Endothelial cell (in vitro differentiated cells): ENCODE measurements around the gene EIF5A. TPM values are rescaled to one million over a fixed set of nuclear protein-coding genes. Genes with fewer than 3 reads are reported as not detected.

Experiments
- DNase-seq: peaks from one replicate; pipeline ENCODE4 v3.0.0; 2021; ENCODE audit warnings: low spot score
- H3K27ac Mint-ChIP-seq: one replicate; pipeline ENCODE4 v1.8.0; 2021; ENCODE audit warnings: mixed read lengths, inconsistent platforms; ENCODE audit not compliant: unreplicated experiment
- H3K27me3 Mint-ChIP-seq: one replicate; pipeline ENCODE4 v1.8.0; 2021; ENCODE audit warnings: mild to moderate bottlenecking, moderate library complexity, mixed read lengths, inconsistent platforms; ENCODE audit not compliant: unreplicated experiment
- H3K36me3 Mint-ChIP-seq: one replicate; pipeline ENCODE4 v1.8.0; 2021; ENCODE audit warnings: mild to moderate bottlenecking, low read depth, mixed read lengths, inconsistent platforms; ENCODE audit not compliant: unreplicated experiment
- H3K4me1 Mint-ChIP-seq: one replicate; pipeline ENCODE4 v1.8.0; 2021; ENCODE audit warnings: mild to moderate bottlenecking, mixed read lengths, inconsistent platforms; ENCODE audit not compliant: unreplicated experiment
- H3K4me3 Mint-ChIP-seq: one replicate; pipeline ENCODE4 v1.8.0; 2021; ENCODE audit warnings: mild to moderate bottlenecking, mixed read lengths, inconsistent platforms; ENCODE audit not compliant: unreplicated experiment
- H3K9me3 Mint-ChIP-seq: one replicate; pipeline ENCODE4 v1.8.0; 2021; ENCODE audit warnings: mixed read lengths, inconsistent platforms; ENCODE audit not compliant: unreplicated experiment
- CTCF ChIP-seq: fragments of 200-600 bp; sonication (generic); IDR thresholded peaks from one replicate; pipeline ENCODE4 v1.5.0; 2021; ENCODE audit warnings: antibody characterized with exemption; ENCODE audit not compliant: unreplicated experiment
- total RNA-seq: library from RNA; stranded (reverse); fragmentation: NEBNext Ultra II Directional; extraction: Animal tissue kit (Norgen Biotek cat#: 25700); gene quantifications from one replicate; pipeline ENCODE4 v1.2.1, GENCODE V29; 2021; ENCODE audit not compliant: unreplicated experiment

Gene EIF5A
- total RNA-seq, 1 donor from 2014 or later, result 362 TPM

GRCh38 chr17:7323731-7324437 lies 16.5 kb downstream of the EIF5A start:
- Mint-ChIP-seq H3K4me3 (no peak overlapping the region), H3K27ac (no peak overlapping the region)

GRCh38 chr17:7324438-7324779 lies 17.0 kb downstream of the EIF5A start:
- Mint-ChIP-seq H3K27ac (no peak overlapping the region), H3K9me3 (no peaks in the 10 kb centered on the region), H3K36me3 (peaks cover 25% of the 10 kb centered on the region), H3K27me3 (peaks cover 12% of the 10 kb centered on the region), H3K4me3 (no peak overlapping the region), H3K4me1 (peaks cover 11% of the 10 kb centered on the region)
- TF ChIP-seq CTCF, result peak; percentile 64
- no peak for DNase-seq

More at GRCh38 chr17:7323731-7324437, 16.5 kb downstream of the EIF5A start:
- TF ChIP-seq CTCF, result peak; percentile 89
- peaks cover 13% of the 10 kb centered on the region for H3K27me3 Mint-ChIP-seq
- H3K36me3 Mint-ChIP-seq, result peaks cover 26% of the 10 kb centered on the region
- DNase-seq, result peak; percentile 82
- H3K4me1 Mint-ChIP-seq, result peaks cover 11% of the 10 kb centered on the region
- no peaks in the 10 kb centered on the region for H3K9me3 Mint-ChIP-seq

GRCh38 chr17:7325031-7325528 lies 17.7 kb downstream of the EIF5A start:
- DNase-seq, result no peak
- no peaks in the 10 kb centered on the region for H3K9me3 Mint-ChIP-seq
- H3K4me3 Mint-ChIP-seq, result no peak overlapping the region
- peaks cover 29% of the 10 kb centered on the region for H3K36me3 Mint-ChIP-seq
- peaks cover 16% of the 10 kb centered on the region for H3K4me1 Mint-ChIP-seq
- TF ChIP-seq CTCF, result no peak
- H3K27ac Mint-ChIP-seq, result peak overlapping the region; percentile 42
- peaks cover 15% of the 10 kb centered on the region for H3K27me3 Mint-ChIP-seq

GRCh38 chr17:7326186-7326585 lies 18.8 kb downstream of the EIF5A start:
- no peak overlapping the region for H3K4me3 Mint-ChIP-seq

More at GRCh38 chr17:7326186-7326585, 18.8 kb downstream of the EIF5A start:
- H3K9me3 Mint-ChIP-seq, result no peaks in the 10 kb centered on the region
- H3K27ac Mint-ChIP-seq, result no peak overlapping the region
- TF ChIP-seq CTCF, result no peak
- H3K27me3 Mint-ChIP-seq, result peaks cover 15% of the 10 kb centered on the region
- H3K36me3 Mint-ChIP-seq, result peaks cover 24% of the 10 kb centered on the region
- no peak for DNase-seq
- peaks cover 17% of the 10 kb centered on the region for H3K4me1 Mint-ChIP-seq
